K562 (cell line): ENCODE measurements around the gene ZNF665. TPM values are rescaled to one million over a fixed set of nuclear protein-coding genes. Genes with fewer than 3 reads are reported as not detected.

Experiments used
- CHD4 ChIP-seq: fragments of 200-600 bp; sonication (generic); IDR thresholded peaks from 3 replicates; pipeline ENCODE4 v1.6.1; 2012; ENCODE audit warnings: low read depth, mild to moderate bottlenecking, mixed read lengths, low read length, inconsistent platforms; ENCODE audit not compliant: insufficient read depth, insufficient replicate concordance, poor library complexity, severe bottlenecking
- CREB5 ChIP-seq: fragments of 250-450 bp; sonication (Bioruptor Pico); IDR thresholded peaks from 2 replicates; pipeline ENCODE4 v1.5.0; 2020; ENCODE audit warnings: mild to moderate bottlenecking
- ESRRB ChIP-seq: fragments of 250-450 bp; sonication (Bioruptor Pico); IDR thresholded peaks from 2 replicates; pipeline ENCODE4 v1.5.0; 2020; ENCODE audit warnings: mild to moderate bottlenecking, moderate library complexity, borderline replicate concordance
- GABPB2 ChIP-seq: fragments of 250-450 bp; sonication (Bioruptor Pico); conservative IDR thresholded peaks from 2 replicates; pipeline ENCODE4 v1.5.1; 2021; ENCODE audit warnings: mild to moderate bottlenecking
- NR3C1 ChIP-seq: sonication (generic); formaldehyde crosslinking; IDR thresholded peaks from 2 replicates; pipeline ENCODE4 v1.8.1; 2022; ENCODE audit warnings: missing genetic modification reagents
- OTX1 ChIP-seq: fragments of 450-650 bp; formaldehyde crosslinking; IDR thresholded peaks from 2 replicates; pipeline ENCODE4 v1.4.0; 2022; ENCODE audit warnings: mild to moderate bottlenecking
- PCBP2 ChIP-seq: fragments of 200-400 bp; formaldehyde crosslinking; IDR thresholded peaks from 2 replicates; pipeline ENCODE4 v1.6.1; 2018; ENCODE audit warnings: low read length, low read depth, mild to moderate bottlenecking, moderate library complexity; ENCODE audit not compliant: poor library complexity, severe bottlenecking
- RBFOX2 ChIP-seq: fragments of 200-400 bp; formaldehyde crosslinking; IDR thresholded peaks from 2 replicates; pipeline ENCODE4 v1.6.1; 2017; ENCODE audit warnings: low read depth, mild to moderate bottlenecking, low read length, moderate library complexity
- REST ChIP-seq, 2 experiments: fragments of 450-650 bp; formaldehyde crosslinking in 1 of 2; IDR thresholded peaks; 2 replicates each; pipeline versions ENCODE4 v1.4.0 to v1.6.1; 2014 to 2020; ENCODE audit warnings: mild to moderate bottlenecking in 2 of 2, borderline replicate concordance in 1 of 2, low read depth in 1 of 2
- RUNX1 ChIP-seq: sonication (generic); IDR thresholded peaks from 2 replicates; pipeline ENCODE4 v1.6.1; 2016; ENCODE audit warnings: antibody characterized with exemption, low read depth
- TARDBP ChIP-seq: fragments of 450-650 bp; IDR thresholded peaks from 2 replicates; pipeline ENCODE4 v1.6.1; 2016
- YY1 ChIP-seq, 3 experiments: IDR thresholded peaks; 2 replicates each; pipeline ENCODE4 v1.6.1; 2011; ENCODE audit warnings: low read length in 2 of 3, mild to moderate bottlenecking in 2 of 3, moderate library complexity in 2 of 3, borderline replicate concordance in 1 of 3, control low read depth in 1 of 3, low read depth in 1 of 3; ENCODE audit not compliant: insufficient read depth in 3 of 3, insufficient replicate concordance in 2 of 3, control insufficient read depth in 1 of 3, insufficient read length in 1 of 3; ENCODE audit errors: extremely low read depth in 1 of 3
- ZFP1 ChIP-seq: fragments of 450-650 bp; formaldehyde crosslinking; IDR thresholded peaks from 2 replicates; pipeline ENCODE4 v1.4.0; 2020; ENCODE audit warnings: mild to moderate bottlenecking, mixed read lengths
- ZNF134 ChIP-seq: fragments of 250-450 bp; sonication (Bioruptor Pico); conservative IDR thresholded peaks from 2 replicates; pipeline ENCODE4 v1.4.0; 2020
- ZNF212 ChIP-seq: fragments of 450-650 bp; formaldehyde crosslinking; IDR thresholded peaks from 2 replicates; pipeline ENCODE4 v1.4.0; 2020; ENCODE audit warnings: mild to moderate bottlenecking
- ZNF668 ChIP-seq: fragments of 250-450 bp; sonication (Bioruptor Pico); IDR thresholded peaks from 2 replicates; pipeline ENCODE4 v1.8.0; 2022; ENCODE audit warnings: mild to moderate bottlenecking, inconsistent platforms
- polyA plus RNA-seq, 8 experiments: library from polyadenylated mRNA; depleted of rRNA in 4 of 8; stranded (reverse) in 5 of 8; unstranded in 3 of 8; fragments of >200 nt; fragmentation: Nextera tagmentation in 2 of 8; fragmentation: Illumina TruSeq in 1 of 8; extraction: Ambion mirVana in 2 of 8; extraction: Trizol in 1 of 8; gene quantifications; 2 replicates each; pipeline versions ENCODE4 v1.2.1 to v1.2.3, GENCODE V29; 2011 to 2014; ENCODE audit warnings: inconsistent platforms in 1 of 8, missing spikeins in 1 of 8
- total RNA-seq, 7 experiments: library from RNA; depleted of rRNA in 6 of 7; stranded (reverse); fragments of >200 nt in 6 of 7; fragmentation: Illumina TruSeq in 2 of 7; extraction: Trizol in 2 of 7; gene quantifications; 2 replicates each; pipeline versions ENCODE4 v1.2.1 to v1.2.3, GENCODE V29; 2011 to 2021; ENCODE audit warnings: low replicate concordance in 1 of 7
- TF ChIP-seq, protein P1 (sequence below): fragments of 250-450 bp; sonication (Bioruptor Pico); IDR thresholded peaks from 2 replicates; pipeline ENCODE4 v1.4.0; 2020; ENCODE audit warnings: mild to moderate bottlenecking, moderate library complexity

The ZNF665 gene
- total and polyA plus RNA-seq, 9 of the 15 experiments (the other 6 are each of a cell fraction or from before 2014, with no cell fraction given), result 1.9 to 7.6 (median 2.8) TPM

- TF ChIP-seq REST (IDR thresholded peaks at IDR 0.05; ENCODE audit: borderline replicate concordance), result peak; percentile 34; the same call in 1 of the 2 replicates
- TF ChIP-seq REST (CRISPR knock-in tag; IDR thresholded peaks at IDR 0.05; ENCODE audit: low read depth), result no peak
- 0 out of 2 replicates have a peak, but pooled peaks have one; percentile 68 for TF ChIP-seq TARDBP
- no peak for TF ChIP-seq ZNF134
- TF ChIP-seq RUNX1, result no peak
- no peak for TF ChIP-seq ZFP1 (CRISPR knock-in tag)
- TF ChIP-seq NR3C1 (CRISPR knock-in tag), result no peak
- TF ChIP-seq ZNF668, result no peak
- TF ChIP-seq OTX1 (CRISPR knock-in tag), result no peak
- TF ChIP-seq ZNF212 (CRISPR knock-in tag), result no peak
- no peak for TF ChIP-seq ESRRB (CRISPR knock-in tag)
- TF ChIP-seq, protein P1, sequence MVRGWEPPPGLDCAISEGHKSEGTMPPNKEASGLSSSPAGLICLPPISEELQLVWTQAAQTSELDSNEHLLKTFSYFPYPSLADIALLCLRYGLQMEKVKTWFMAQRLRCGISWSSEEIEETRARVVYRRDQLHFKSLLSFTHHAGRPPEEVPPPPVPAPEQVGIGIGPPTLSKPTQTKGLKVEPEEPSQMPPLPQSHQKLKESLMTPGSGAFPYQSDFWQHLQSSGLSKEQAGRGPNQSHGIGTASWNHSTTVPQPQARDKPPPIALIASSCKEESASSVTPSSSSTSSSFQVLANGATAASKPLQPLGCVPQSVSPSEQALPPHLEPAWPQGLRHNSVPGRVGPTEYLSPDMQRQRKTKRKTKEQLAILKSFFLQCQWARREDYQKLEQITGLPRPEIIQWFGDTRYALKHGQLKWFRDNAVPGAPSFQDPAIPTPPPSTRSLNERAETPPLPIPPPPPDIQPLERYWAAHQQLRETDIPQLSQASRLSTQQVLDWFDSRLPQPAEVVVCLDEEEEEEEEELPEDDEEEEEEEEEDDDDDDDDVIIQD (CRISPR knock-in tag), result no peak
- no peak for TF ChIP-seq GABPB2 (CRISPR knock-in tag)
- TF ChIP-seq CREB5 (CRISPR knock-in tag), result no peak
- TF ChIP-seq CHD4, result no peak
- TF ChIP-seq PCBP2, result no peak
- TF ChIP-seq RBFOX2, result peak; percentile 34; the same call in 1 of the 2 replicates
- peak in 1 of 3 experiments; percentile 63 for TF ChIP-seq YY1 (IDR thresholded peaks at IDR 0.05; ENCODE audit: borderline replicate concordance in 1 of 3, control insufficient read depth in 1 of 3, extremely low read depth in 1 of 3, insufficient read depth in 3 of 3, insufficient read length in 1 of 3, insufficient replicate concordance in 2 of 3, low read depth in 1 of 3, low read length in 2 of 3)
Observed at GRCh38 chr19:53161123-53161522, 32.0 kb downstream of the ZNF665 start (continued).
